ENCODE measurements around the gene MPDU1. TPM values are rescaled to one million over a fixed set of nuclear protein-coding genes. Genes with fewer than 3 reads are reported as not detected.
A peak's percentile ranks its signal among the peaks of the same experiment; 100 is the strongest.

The MPDU1 gene
- 108 and 111 TPM in 2 replicates for total RNA-seq

- Mint-ChIP-seq H3K9me3 (no peaks in the 10 kb centered on the region), H3K27me3 (ENCODE audit: insufficient read depth) (no peaks in the 10 kb centered on the region), H3K4me1 (ENCODE audit: low read depth) (peaks cover 54% of the 10 kb centered on the region), H3K36me3 (ENCODE audit: low read depth) (peaks cover 43% of the 10 kb centered on the region), H3K4me3 (peak within 1 kb of the TSS; percentile 98), H3K27ac (peak within 1 kb of the TSS; percentile 100)
- intact Hi-C loops (cut with micrococcal nuclease) = loop anchor here (1.0 to 10.0 kb wide), 6 partner anchors 11 to 571 kb away; partner anchors contain the start of genes PER1, POLR2A, SENP3 and WRAP53
- peak; percentile 95 for DNase-seq (ENCODE audit: low spot score)
Measured at GRCh38 chr17:7583253-7584109, at the start of gene MPDU1. TSS of gene MPDU1 (plus strand) at chr17:7583852. CDS start at chr17:7583863, 11 bp downstream.

- Mint-ChIP-seq H3K27ac (no peak overlapping the region), H3K4me3 (no peak overlapping the region), H3K4me1 (ENCODE audit: low read depth) (no peaks in the 10 kb centered on the region), H3K9me3 (peaks cover 13% of the 10 kb centered on the region), H3K27me3 (ENCODE audit: insufficient read depth) (peaks cover 9% of the 10 kb centered on the region), H3K36me3 (ENCODE audit: low read depth) (no peaks in the 10 kb centered on the region)
- no peak for DNase-seq (ENCODE audit: low spot score)
- intact Hi-C loops (cut with micrococcal nuclease) = no loop called here
Measured at GRCh38 chr17:7538050-7538449, 45.6 kb upstream of the MPDU1 start.

GRCh38 chr17:7538891-7539545 is 44.6 kb upstream of the MPDU1 start:
- peaks cover 13% of the 10 kb centered on the region for H3K9me3 Mint-ChIP-seq
- no peaks in the 10 kb centered on the region for H3K4me1 Mint-ChIP-seq (ENCODE audit: low read depth)
- H3K4me3 Mint-ChIP-seq = no peak overlapping the region
- peaks cover 14% of the 10 kb centered on the region for H3K27me3 Mint-ChIP-seq (ENCODE audit: insufficient read depth)
- no peak overlapping the region for H3K27ac Mint-ChIP-seq
- H3K36me3 Mint-ChIP-seq (ENCODE audit: low read depth) = no peaks in the 10 kb centered on the region
- intact Hi-C loops (cut with micrococcal nuclease) = no loop called here
- DNase-seq (ENCODE audit: low spot score) = no peak

GRCh38 chr17:7541074-7541621 is 42.5 kb upstream of the MPDU1 start:
- peaks cover 11% of the 10 kb centered on the region for H3K27me3 Mint-ChIP-seq (ENCODE audit: insufficient read depth)
- no peaks in the 10 kb centered on the region for H3K36me3 Mint-ChIP-seq (ENCODE audit: low read depth)
- H3K9me3 Mint-ChIP-seq = peaks cover 13% of the 10 kb centered on the region
- intact Hi-C loops (cut with micrococcal nuclease) = no loop called here
- DNase-seq (ENCODE audit: low spot score) = no peak
- no peak overlapping the region for H3K4me3 Mint-ChIP-seq
- H3K27ac Mint-ChIP-seq = peak overlapping the region; percentile 23
- H3K4me1 Mint-ChIP-seq (ENCODE audit: low read depth) = no peaks in the 10 kb centered on the region

- no peak for DNase-seq (ENCODE audit: low spot score)
- Mint-ChIP-seq H3K4me1 (ENCODE audit: low read depth) (peaks cover 13% of the 10 kb centered on the region), H3K36me3 (ENCODE audit: low read depth) (no peaks in the 10 kb centered on the region), H3K9me3 (no peaks in the 10 kb centered on the region), H3K27me3 (ENCODE audit: insufficient read depth) (peaks cover 11% of the 10 kb centered on the region), H3K27ac (no peak overlapping the region), H3K4me3 (no peak overlapping the region)
- intact Hi-C loops (cut with micrococcal nuclease) = no loop called here
Measured at GRCh38 chr17:7544911-7545310, 38.7 kb upstream of the MPDU1 start.

GRCh38 chr17:7548585-7549400 is 34.9 kb upstream of the MPDU1 start, which contains the start of gene TNFSF12:
TSS of gene TNFSF12 (plus strand) at chr17:7549058. CDS start at chr17:7549154, 96 bp downstream.
- H3K27ac Mint-ChIP-seq = peak within 1 kb of the TSS; percentile 83
- DNase-seq (ENCODE audit: low spot score) = peak; percentile 63

GRCh38 chr17:7549401-7550055 is 34.1 kb upstream of the MPDU1 start:
- intact Hi-C loops (cut with micrococcal nuclease) = loop anchor here (1.0 kb wide), 1 partner anchor 12 kb away; the partner anchor contains the start of gene SENP3
- H3K4me1 Mint-ChIP-seq (ENCODE audit: low read depth) = peaks cover 54% of the 10 kb centered on the region
- peak overlapping the region; percentile 83 for H3K27ac Mint-ChIP-seq
- H3K9me3 Mint-ChIP-seq = no peaks in the 10 kb centered on the region
- peaks cover 13% of the 10 kb centered on the region for H3K36me3 Mint-ChIP-seq (ENCODE audit: low read depth)
- no peak for DNase-seq (ENCODE audit: low spot score)
- no peaks in the 10 kb centered on the region for H3K27me3 Mint-ChIP-seq (ENCODE audit: insufficient read depth)
- H3K4me3 Mint-ChIP-seq = peak overlapping the region; percentile 87

More at GRCh38 chr17:7548585-7549400, 34.9 kb upstream of the MPDU1 start, which contains the start of gene TNFSF12:
- H3K36me3 Mint-ChIP-seq (ENCODE audit: low read depth) = peaks cover 11% of the 10 kb centered on the region
- H3K27me3 Mint-ChIP-seq (ENCODE audit: insufficient read depth) = no peaks in the 10 kb centered on the region
- H3K4me1 Mint-ChIP-seq (ENCODE audit: low read depth) = peaks cover 50% of the 10 kb centered on the region
- no peaks in the 10 kb centered on the region for H3K9me3 Mint-ChIP-seq
- peak within 1 kb of the TSS; percentile 87 for H3K4me3 Mint-ChIP-seq
- intact Hi-C loops (cut with micrococcal nuclease) = loop anchor here (1.0 kb wide), 1 partner anchor 13 kb away; the partner anchor contains the start of gene SENP3

GRCh38 chr17:7550344-7550743 is 33.3 kb upstream of the MPDU1 start:
- no peaks in the 10 kb centered on the region for H3K9me3 Mint-ChIP-seq
- H3K27ac Mint-ChIP-seq = no peak overlapping the region
- H3K4me3 Mint-ChIP-seq = peak overlapping the region; percentile 87
- no peaks in the 10 kb centered on the region for H3K27me3 Mint-ChIP-seq (ENCODE audit: insufficient read depth)
- H3K4me1 Mint-ChIP-seq (ENCODE audit: low read depth) = peaks cover 60% of the 10 kb centered on the region
- no peak for DNase-seq (ENCODE audit: low spot score)
- intact Hi-C loops (cut with micrococcal nuclease) = no loop called here
- peaks cover 17% of the 10 kb centered on the region for H3K36me3 Mint-ChIP-seq (ENCODE audit: low read depth)

GRCh38 chr17:7551396-7551795 is 32.3 kb upstream of the MPDU1 start:
- no peak for DNase-seq (ENCODE audit: low spot score)
- peaks cover 21% of the 10 kb centered on the region for H3K36me3 Mint-ChIP-seq (ENCODE audit: low read depth)
- H3K4me1 Mint-ChIP-seq (ENCODE audit: low read depth) = peaks cover 67% of the 10 kb centered on the region
- H3K9me3 Mint-ChIP-seq = no peaks in the 10 kb centered on the region
- H3K27ac Mint-ChIP-seq = peak overlapping the region; percentile 84
- no peaks in the 10 kb centered on the region for H3K27me3 Mint-ChIP-seq (ENCODE audit: insufficient read depth)
- H3K4me3 Mint-ChIP-seq = peak overlapping the region; percentile 53
- intact Hi-C loops (cut with micrococcal nuclease) = no loop called here

GRCh38 chr17:7552621-7553051 is 31.0 kb upstream of the MPDU1 start:
- Mint-ChIP-seq H3K4me3 (peak overlapping the region; percentile 61), H3K27me3 (ENCODE audit: insufficient read depth) (no peaks in the 10 kb centered on the region), H3K9me3 (no peaks in the 10 kb centered on the region), H3K4me1 (ENCODE audit: low read depth) (peaks cover 72% of the 10 kb centered on the region), H3K36me3 (ENCODE audit: low read depth) (peaks cover 24% of the 10 kb centered on the region), H3K27ac (peak overlapping the region; percentile 90)
- intact Hi-C loops (cut with micrococcal nuclease) = loop anchor here (2.0 kb wide), 1 partner anchor 68 kb away; the partner anchor contains the start of gene POLR2A
- DNase-seq (ENCODE audit: low spot score) = peak; percentile 56

- peak overlapping the region; percentile 90 for H3K27ac Mint-ChIP-seq
- H3K36me3 Mint-ChIP-seq (ENCODE audit: low read depth) = peaks cover 26% of the 10 kb centered on the region
- H3K4me3 Mint-ChIP-seq = peak overlapping the region; percentile 34
- no peaks in the 10 kb centered on the region for H3K27me3 Mint-ChIP-seq (ENCODE audit: insufficient read depth)
- peaks cover 76% of the 10 kb centered on the region for H3K4me1 Mint-ChIP-seq (ENCODE audit: low read depth)
- intact Hi-C loops (cut with micrococcal nuclease) = loop anchor here (2.0 kb wide), 1 partner anchor 69 kb away; the partner anchor contains the start of gene POLR2A
- no peak for DNase-seq (ENCODE audit: low spot score)
- no peaks in the 10 kb centered on the region for H3K9me3 Mint-ChIP-seq
Measured at GRCh38 chr17:7553356-7553755, 30.3 kb upstream of the MPDU1 start.
